HTR-8/SVneo (cell line): ENCODE results near the gene ME3.
"Not testable (repeated sequence)": the region's sequence is repeated elsewhere in the genome, so short reads cannot be mapped to it uniquely, and the experiment has no call there.

Experiments
- DNase-seq: peaks from one replicate; pipeline ENCODE4 v3.0.0; 2011; ENCODE audit warnings: low spot score, mixed read lengths; ENCODE audit not compliant: insufficient read length
- FAIRE-seq: peaks from 2 replicates; lab custom pipeline; 2011; peaks lifted over from hg19 to GRCh38; lab: Jason Lieb, UNC

Gene ME3

DNA sequence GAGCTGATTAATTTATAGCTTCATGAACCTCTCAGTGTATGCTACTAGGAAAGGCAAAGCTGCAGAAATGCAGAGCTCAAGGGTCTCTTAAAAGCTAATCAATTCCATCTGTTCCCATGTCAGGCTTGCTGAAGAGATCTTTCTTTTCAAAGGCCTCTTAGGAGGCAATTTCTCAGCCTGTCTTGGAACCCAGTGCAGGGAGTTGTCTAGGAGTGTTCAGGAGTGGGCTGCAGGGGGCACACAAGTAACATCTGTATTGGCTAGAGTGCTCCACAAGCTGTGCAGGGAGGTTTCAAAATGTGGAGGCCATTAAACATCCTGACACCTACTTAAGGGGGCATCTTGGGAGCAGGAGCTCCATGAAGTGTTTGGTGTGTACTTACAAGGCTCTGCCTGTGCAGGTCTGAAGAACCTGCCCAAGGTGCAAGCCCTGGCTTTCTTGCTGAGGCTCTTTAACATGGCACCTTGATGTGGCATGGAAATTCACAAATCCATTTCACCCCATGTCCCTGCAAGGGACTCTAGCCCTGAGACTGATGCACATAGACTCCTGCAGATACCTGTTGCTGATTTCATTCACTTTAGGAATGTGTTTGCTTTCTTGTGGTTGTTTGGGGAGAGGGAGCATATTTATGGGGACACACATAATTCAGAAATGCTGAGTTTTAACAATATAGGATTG, 134.7 kb downstream of the ME3 start:
- no peak for FAIRE-seq
- no peak for DNase-seq

DNA sequence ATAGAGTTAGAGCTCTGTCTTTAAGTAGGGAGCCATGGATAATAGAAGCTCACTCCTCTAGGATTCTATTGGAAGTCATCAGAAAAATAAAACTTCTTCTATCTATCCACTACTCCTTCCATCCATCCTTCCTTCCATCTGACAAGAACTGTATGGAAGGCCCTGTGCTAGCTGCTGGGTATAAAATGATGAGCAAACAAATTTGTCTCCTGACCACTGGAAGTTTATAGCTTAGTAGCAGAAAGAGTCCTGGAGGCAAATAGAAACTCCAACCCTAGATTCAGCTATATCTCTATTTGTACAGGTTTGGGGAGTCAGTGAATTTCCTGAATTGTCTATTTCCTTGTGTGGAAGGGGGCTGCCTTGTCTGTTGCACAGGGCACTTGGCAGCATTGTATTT, 136.6 kb downstream of the ME3 start:
- no peak for DNase-seq
- FAIRE-seq = no peak

DNA sequence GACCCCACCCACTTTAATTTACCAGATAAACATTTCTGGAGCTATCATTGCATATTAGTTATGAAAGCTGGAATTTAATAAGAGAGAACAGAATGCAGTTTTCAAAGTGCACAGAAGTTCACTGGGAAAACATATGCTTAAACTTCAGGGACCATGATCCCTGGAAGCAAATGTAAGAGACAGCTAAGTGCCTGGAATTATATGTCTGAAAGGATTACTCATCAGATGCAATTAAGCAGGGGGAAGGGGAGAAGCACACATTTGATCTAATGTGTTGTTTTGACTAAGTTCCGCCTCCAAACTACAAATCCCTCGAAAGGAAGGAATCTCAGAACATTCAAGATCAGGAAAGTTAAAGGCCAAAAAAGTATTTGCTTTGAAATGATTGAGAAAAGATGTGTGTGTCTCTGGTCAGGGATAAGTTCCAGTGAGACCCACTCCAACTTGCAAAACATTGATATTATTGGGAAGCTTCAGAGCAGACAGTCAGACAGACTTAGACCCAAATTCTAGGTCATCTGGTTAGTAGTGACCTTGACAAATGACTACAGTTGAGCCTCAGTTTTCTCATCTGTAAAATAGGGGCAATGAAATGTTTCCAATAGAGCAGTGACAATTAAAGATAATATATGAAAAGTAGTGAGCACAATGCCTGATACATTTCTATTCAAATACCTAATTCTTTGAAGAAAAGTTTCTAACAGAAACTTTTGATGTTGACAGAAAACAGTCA, 147.6 kb downstream of the ME3 start:
- FAIRE-seq (no peak), DNase-seq (peak; percentile 60)

DNA sequence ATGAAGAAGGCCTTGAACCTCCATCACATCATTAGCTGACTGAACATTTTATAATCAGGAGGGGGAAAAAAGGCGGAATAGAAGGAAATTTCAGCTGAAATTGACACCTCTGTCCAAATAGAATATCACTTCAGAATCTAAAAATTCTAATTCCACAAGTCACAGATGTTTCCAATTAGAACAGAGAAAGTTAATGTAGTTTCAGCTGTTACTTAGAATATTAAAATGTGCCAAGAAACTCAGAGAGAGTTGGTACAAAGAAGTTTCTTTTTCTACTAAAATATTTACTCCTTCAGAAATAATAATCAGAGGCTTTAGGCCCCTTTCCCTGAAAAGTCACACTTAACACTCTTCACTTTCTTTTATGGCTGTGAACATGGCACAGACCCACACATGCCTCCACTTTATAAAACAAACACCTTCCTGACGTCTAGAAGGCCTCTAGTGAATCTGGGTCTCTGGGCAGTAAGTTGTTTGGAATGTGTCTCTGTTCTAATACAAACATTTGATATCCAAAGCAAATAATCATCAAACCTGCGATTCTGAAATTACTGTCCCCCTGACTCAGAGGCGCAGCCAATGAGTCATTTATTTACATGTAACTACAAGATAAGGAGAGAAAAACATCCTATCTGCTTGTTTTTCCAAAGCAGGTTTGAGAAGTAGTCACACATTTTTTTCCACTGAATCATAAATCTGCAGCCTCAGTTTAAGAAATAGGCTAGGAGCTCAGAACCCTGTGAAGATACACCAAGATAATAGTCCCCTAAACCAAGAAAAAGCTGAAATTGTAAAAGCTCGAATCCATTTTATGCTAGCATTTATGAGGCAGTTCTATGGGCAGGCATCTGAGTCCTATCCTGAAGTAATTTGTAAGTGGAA, 148.4 kb downstream of the ME3 start:
- FAIRE-seq (peak; percentile 66), DNase-seq (peak; percentile 81)

DNA sequence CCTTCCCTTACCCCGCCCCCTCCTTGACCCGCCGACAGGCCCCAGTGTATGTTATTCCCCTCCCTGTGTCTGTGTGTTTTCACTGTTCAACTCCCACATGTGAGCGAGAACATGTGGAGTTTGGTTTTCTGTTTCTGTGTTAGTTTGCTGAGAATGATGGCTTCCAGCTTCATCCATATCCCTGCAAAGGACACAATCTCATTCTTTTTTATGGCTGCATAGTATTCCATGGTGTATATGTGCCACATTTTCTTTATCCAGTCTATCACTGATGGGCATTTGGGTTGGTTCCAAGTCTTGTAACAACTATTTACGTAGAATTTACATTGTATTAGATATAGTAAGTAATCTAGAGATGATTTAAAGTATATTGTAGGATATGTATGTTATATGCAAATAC, 149.9 kb downstream of the ME3 start:
- DNase-seq, FAIRE-seq: not testable (repeated sequence)

DNA sequence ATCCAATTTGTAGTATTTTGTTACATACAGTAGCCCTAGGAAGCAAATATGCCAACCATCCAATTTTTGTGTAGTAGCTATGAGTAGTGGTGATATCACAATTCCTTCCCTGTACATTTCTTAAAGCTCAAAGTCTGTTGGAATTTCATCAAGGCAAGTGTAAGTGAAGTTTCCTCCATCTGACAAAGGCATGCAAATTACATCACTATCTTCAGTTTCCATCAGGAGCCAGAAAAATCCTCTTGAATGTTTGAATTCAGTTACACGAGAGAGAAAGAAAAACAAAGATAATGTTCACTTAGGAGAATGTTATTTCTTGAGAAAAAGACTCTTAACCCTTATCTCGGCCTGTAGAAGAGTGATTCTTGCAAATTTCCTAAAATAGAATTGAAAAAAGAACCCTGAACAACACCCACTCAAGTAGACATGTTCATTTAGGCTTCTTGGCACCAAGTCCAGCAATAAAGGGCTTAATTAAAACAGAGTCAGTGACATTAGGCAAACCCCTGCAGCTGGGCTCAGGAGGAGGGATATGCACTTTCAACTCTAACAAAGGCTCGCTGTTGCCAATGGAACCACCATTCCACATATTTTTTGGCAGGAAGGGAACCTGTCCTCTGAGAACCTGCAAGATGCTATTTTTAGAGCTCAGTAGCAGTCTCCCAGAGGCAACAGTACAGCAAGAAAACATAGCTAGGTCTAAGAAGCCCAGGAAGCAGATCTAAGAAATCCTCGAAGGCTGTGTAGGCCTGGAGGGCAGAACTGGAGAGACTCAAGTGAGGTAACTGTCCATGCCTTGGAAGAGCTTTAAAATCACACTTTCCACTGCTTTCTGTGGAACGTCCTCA, 153.1 kb downstream of the ME3 start:
- DNase-seq = peak; percentile 32
- peak; percentile 26 for FAIRE-seq

DNA sequence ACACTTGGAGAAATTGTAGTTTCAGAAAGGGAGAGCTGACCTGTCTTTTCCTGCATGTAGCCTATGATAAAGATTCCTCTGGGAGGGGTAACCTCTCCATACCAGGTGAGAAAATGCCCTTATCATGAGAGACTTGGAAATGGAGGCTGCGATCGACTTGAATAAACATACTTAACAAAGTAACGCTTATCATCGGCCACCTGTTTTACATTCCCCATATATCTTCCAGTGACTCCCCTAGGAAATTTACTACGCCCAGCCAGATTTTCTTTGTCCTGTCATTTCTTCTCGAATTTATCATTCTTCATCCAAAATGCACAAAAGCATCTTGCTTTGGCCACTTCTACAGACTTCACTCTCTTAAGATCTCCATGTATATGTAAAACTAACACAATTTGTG, 154.2 kb downstream of the ME3 start:
- DNase-seq = no peak
- no peak for FAIRE-seq

DNA sequence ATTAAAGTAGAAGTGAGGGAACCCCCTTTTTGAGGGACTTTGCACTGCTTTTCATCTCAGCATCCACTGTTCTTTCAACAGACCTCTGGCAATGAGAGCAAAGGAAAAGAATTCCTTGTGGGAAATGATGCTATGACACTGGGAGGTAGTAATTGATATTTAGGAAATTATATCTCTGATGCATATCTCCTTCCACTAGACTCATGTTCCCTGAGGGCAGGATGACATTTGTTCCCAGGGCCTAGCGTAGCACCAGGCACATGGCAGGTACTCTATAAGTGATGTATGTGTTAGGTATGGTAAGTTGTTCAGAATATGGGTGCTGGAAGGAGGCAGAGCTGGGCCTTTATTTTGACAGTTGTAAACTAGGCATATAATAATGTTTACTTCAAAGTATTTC, 154.9 kb downstream of the ME3 start:
- FAIRE-seq = no peak
- no peak for DNase-seq

DNA sequence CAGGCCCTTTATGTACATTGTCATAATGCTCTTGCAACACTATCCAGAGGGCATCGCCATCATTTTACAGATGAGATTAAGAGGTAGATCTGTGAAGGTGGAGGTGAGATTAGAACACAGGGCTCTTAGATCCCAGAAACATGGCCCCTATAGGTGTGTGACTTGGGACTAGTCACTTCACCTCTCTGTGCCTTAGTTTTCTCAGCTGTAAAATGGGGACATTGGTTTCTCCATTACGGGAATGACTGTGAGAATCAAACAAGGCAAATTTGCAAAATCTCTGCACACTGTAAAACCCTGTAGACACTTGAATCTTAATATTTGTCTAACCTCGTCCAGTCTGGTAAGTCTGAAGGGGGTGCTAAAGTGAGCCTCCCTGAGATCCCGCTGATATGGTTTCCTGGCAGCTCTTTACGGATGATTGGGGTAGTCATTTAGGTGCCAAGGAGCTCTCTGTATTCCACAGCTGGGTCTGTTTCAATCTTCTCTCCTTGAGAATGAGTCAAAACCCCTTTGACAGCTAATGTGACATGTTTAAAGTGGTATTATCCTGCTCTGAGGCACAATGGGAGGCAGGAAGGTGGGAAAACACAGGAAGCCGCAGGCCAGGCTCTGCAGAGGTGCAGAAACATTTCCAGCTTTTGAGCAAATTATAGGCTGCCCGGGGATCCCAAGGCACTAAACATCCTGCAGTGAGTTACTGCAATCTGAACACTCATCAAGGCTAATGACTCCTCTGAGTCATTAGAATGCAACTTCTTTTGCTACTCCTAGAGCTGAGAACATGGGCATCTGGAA, 156.9 kb downstream of the ME3 start:
- FAIRE-seq (peak; percentile 46), DNase-seq (peak; percentile 76)

DNA sequence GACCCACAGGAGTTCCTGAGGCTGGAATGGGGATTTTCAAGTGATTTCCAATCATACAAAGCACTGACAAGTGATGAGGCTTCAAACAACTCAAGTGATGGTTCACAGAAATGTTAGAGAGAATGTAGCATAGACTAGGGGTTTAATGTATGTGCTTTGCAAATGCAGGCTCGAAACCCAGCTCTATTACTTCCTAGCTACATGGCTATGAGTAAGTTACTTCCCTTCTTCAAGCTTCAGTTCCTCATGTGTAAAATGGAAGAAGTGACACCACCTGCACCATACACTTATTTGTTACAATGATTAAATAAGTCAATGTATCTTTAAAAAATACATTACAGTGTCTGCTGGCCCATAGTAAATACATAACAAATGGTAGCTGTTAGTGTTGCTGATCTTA, 158.0 kb downstream of the ME3 start:
- FAIRE-seq = no peak

DNA sequence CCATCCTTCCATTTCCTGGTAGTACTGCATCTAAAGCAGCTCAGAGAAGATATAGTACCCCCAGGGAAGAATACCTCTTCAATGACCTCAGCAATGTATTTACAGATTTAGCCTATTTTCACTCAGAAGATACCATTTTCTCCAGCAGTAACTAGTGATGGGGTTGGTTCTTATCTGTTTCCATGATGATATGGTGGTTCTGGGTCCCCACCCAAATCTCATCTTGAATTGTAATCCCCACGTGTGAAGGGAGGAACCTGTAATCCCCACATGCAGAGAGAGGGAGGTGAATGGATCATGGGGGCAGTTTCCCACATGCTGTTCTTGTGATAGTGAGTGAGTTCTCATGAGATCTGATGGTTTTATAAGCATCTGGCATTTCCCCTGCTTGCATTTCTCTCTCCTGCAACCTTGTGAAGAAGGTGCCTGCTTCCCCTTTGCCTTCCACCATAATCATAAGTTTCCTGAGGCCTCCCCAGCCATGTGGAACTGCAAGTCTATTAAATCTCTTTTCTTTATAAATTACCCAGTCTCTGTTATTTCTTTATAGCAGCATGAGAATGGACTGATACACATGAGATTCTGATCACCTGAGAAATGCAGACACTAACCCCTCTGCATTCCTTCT, 158.6 kb downstream of the ME3 start:
- FAIRE-seq (no peak), DNase-seq (no peak)

More for the DNA sequence above, 158.0 kb downstream of the ME3 start:
- no peak for DNase-seq

DNA sequence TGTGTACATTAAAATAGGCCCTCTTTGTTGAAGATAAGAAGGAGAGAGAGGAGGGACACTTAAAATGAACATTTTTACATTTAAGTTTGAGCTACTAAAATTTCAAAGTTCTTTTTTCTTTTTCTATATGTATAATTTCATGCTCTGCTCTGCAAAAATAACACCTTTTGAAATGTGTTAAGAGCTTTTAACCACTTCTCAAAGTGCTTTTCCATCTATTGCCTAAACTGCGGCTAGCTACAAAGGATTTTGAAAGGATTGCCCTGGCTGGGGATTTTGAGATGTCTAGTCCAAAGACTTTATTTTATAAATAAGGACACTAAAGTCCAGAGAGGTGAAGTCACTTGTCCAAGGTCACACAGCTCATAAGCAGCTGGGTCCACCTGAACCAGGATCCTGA, 159.3 kb downstream of the ME3 start:
- no peak for DNase-seq
- FAIRE-seq = no peak

DNA sequence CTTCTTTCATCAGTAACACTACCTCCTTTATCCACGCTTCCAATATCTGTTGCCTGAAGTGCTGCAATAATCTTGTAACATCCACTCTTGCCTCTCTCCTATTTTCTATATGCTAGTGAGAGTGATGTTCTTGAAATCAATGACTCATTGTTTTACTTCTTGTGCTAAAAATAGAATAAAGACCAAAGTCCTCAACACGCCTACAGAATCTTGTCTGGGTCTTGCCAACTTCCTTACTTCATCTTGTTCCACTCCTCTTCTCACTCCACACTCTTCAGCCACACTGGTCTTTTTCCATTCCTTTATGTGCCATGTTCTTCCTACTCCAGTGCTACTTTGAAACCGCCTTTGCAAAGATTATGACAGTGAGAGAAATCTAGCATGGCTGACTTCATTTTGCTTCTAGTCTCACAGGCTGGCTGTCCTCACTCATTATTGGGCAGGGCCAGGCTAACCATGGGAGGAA, 161.3 kb downstream of the ME3 start:
- DNase-seq = no peak
- no peak for FAIRE-seq

DNA sequence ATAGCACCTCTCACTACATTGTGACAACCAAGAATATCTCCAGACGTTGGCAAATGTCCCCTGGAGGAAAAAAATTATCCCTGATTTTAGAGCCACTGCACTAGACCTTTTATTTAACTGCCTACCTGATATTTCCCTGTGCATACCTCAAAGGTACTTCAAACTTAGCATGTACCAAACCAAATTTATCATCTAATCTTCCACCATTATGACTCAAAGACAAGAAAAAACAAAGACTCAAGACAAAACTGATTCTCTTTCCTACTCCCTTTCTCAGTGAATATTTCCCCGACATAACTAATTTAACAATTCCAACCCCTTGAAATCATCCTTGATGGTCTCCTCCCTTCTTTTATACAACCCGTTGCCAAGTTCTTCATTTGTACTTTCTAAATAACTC, 161.7 kb downstream of the ME3 start:
- DNase-seq (no peak), FAIRE-seq (no peak)

DNA sequence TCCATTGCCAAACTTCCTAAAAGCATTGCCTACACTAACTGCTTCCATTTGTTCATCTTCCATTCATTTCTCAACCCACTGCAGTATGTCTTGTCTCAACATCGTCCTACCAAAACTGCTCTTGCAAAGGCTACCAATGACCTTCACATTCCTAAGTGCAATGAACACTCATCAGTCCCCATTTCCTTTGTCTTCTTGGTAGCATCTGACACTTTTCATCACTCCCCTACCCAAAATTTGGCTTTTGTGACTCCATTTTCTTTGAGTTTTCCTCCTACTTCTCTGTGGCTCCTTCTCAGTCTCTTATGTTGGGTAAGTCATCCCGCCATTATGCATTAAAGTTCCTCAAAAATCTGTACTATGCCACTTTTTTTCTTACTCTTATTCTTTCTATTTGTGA, 162.3 kb downstream of the ME3 start:
- DNase-seq (no peak), FAIRE-seq (no peak)

DNA sequence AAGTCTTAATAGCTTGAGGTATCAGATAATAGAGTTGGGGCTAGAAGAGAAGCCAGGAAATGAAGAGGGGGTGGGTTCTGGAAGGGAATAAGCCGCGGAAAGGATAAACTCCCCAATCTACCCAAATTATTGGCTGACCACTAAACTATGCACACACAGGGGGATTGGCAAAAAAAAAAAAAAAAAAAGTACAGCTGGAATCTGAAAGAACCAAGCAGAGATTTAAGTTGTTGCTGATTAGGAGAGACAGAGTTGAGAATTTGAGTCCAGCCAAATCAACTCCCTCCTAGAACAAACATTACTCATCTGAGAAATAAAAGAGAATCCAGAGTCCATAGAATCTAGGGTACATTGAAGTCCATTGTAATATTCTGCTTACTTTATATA, 162.8 kb downstream of the ME3 start:
- DNase-seq = no peak
- no peak for FAIRE-seq

DNA sequence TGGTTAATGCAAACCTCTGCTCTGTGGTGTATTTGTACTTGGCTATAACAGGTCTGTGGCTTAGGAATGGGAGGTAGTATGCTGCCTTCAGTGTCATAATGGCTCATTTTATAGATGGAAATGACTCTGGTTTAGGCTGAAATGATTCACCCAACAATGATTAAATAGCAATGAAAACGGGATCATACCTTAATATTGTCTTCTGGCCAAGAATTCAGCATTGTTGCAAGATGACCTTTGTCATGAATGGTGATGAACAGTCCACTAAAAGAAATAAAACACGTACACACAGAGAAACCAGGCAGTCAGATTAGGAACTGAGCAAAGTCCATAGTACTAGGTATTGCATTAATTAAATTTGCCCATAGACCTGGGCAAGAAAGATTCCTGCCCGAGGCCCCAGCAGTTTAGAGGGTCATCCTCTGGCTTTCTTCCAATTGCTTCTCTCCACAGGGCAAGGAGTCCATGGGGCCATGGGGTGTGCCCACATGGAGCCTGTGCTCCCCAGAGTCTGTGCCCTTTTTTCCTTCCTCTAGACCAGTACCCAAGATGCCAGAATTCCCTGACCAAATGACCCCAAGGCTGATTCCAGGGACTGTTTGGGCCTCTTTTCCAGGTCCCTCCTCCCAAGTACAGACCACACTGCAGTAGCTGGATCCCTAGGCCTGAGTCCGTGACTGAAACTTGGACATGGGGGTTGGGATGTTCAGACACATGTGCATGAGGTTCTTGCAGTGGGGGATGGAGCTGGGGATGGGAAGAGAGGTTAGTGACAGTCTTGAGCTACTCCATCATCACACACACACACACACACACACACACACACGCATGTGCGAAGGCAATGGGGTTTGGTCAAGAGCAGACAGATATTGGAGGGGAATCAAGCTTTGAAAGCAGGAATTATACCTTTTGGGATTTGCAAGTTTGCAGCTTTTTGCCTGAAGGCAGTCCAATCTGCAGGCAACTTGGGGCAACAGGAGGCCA, 163.5 kb downstream of the ME3 start:
- DNase-seq = no peak
- FAIRE-seq = peak; percentile 49
